ENCODE results near the gene EFHD2. TPM values are rescaled to one million over a fixed set of nuclear protein-coding genes. Genes with fewer than 3 reads are reported as not detected.

EFHD2 gene
- total and polyA plus RNA-seq, 8 donors = 36.2 to 191 (median 84.1) TPM

- TF ChIP-seq POLR2A (IDR thresholded peaks at IDR 0.05) (no peak), POLR2AphosphoS5 (IDR thresholded peaks at IDR 0.05) (no peak), EP300 (IDR thresholded peaks at IDR 0.05) (no peak)
- TF ChIP-seq, protein P1, sequence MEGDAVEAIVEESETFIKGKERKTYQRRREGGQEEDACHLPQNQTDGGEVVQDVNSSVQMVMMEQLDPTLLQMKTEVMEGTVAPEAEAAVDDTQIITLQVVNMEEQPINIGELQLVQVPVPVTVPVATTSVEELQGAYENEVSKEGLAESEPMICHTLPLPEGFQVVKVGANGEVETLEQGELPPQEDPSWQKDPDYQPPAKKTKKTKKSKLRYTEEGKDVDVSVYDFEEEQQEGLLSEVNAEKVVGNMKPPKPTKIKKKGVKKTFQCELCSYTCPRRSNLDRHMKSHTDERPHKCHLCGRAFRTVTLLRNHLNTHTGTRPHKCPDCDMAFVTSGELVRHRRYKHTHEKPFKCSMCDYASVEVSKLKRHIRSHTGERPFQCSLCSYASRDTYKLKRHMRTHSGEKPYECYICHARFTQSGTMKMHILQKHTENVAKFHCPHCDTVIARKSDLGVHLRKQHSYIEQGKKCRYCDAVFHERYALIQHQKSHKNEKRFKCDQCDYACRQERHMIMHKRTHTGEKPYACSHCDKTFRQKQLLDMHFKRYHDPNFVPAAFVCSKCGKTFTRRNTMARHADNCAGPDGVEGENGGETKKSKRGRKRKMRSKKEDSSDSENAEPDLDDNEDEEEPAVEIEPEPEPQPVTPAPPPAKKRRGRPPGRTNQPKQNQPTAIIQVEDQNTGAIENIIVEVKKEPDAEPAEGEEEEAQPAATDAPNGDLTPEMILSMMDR (IDR thresholded peaks at IDR 0.05) = no peak
- 88 to 95% (median 91%) methylated on average over 3 of the region's 3 CpGs for WGBS, 5 donors
- H3K27ac ChIP-seq = no peak overlapping the region
These were observed 67.2 kb downstream of the EFHD2 start for GRCh38 chr1:15476927-15477326.

GRCh38 chr1:15477646-15478212, 68.0 kb downstream of the EFHD2 start:
- H3K9me3 ChIP-seq = no peaks in the 10 kb centered on the region
- 80 to 91% (median 86%) methylated on average over 5 of the region's 5 CpGs for WGBS, 5 donors
- no peak overlapping the region for H3K4me3 ChIP-seq
- no peak for DNase-seq
- H3K36me3 ChIP-seq = no peaks in the 10 kb centered on the region
- TF ChIP-seq EP300 (IDR thresholded peaks at IDR 0.05) = no peak
- TF ChIP-seq, protein P1 (IDR thresholded peaks at IDR 0.05) = no peak
- no peak for TF ChIP-seq POLR2AphosphoS5 (IDR thresholded peaks at IDR 0.05)
- no peak for TF ChIP-seq POLR2A (IDR thresholded peaks at IDR 0.05)
- intact Hi-C loops (cut with DNase I; ENCODE audit: low total_unique reads) = no loop called here
- no peak overlapping the region for H3K27ac ChIP-seq
- H3K4me1 ChIP-seq = no peaks in the 10 kb centered on the region
- no peaks in the 10 kb centered on the region for H3K27me3 ChIP-seq

More at GRCh38 chr1:15476927-15477326, 67.2 kb downstream of the EFHD2 start:
- intact Hi-C loops (cut with DNase I; ENCODE audit: low total_unique reads) = no loop called here
- H3K4me3 ChIP-seq = no peak overlapping the region
- DNase-seq = no peak
- H3K9me3 ChIP-seq = no peaks in the 10 kb centered on the region
- H3K4me1 ChIP-seq = no peaks in the 10 kb centered on the region
- no peaks in the 10 kb centered on the region for H3K36me3 ChIP-seq
- H3K27me3 ChIP-seq = no peaks in the 10 kb centered on the region

Other genes with a start within 250 kb of the EFHD2 start
- gene FHAD1, start 162.7 kb upstream of the EFHD2 start, total RNA-seq = 1 to 10 TPM in 2 of 5 donors, under 1 TPM in 1, not detected in 2; 0.45 to 5.1 (median 2.9) TPM
- gene FHAD1, start 162.7 kb upstream of the EFHD2 start, polyA plus RNA-seq = 1 to 10 TPM in 2 of 3 donors, under 1 TPM in 1; 0.38 to 1.7 (median 1.1) TPM
- gene CTRC, start 28.6 kb downstream of the EFHD2 start, total RNA-seq = not detected
- 1 to 10 TPM in 2 of 3 donors, under 1 TPM in 1; 0.88 to 9.8 (median 3.2) TPM for gene CTRC, start 28.6 kb downstream of the EFHD2 start, polyA plus RNA-seq
- under 1 TPM in 1 of 5 donors, not detected in 4; 0.55 TPM for gene CELA2A, start 46.8 kb downstream of the EFHD2 start, total RNA-seq
- 1 to 10 TPM in 2 of 3 donors, under 1 TPM in 1; 0.43 to 3.1 (median 1.6) TPM for gene CELA2A, start 46.8 kb downstream of the EFHD2 start, polyA plus RNA-seq
- gene CELA2B, start 66.2 kb downstream of the EFHD2 start, total RNA-seq = not detected
- not detected for gene CELA2B, start 66.2 kb downstream of the EFHD2 start, polyA plus RNA-seq
- gene CASP9, start 114.3 kb downstream of the EFHD2 start, total RNA-seq = 100 to 1,000 TPM in 1 of 5 donors, 10 to 100 TPM in 2, 1 to 10 TPM in 2; 8.3 to 125 (median 23.9) TPM
- 10 to 100 TPM in 2 of 3 donors, 1 to 10 TPM in 1; 9.5 to 16.6 (median 16.0) TPM for gene CASP9, start 114.3 kb downstream of the EFHD2 start, polyA plus RNA-seq
- 10 to 100 TPM in 4 of 5 donors, 1 to 10 TPM in 1; 2.9 to 26.4 (median 21.7) TPM for gene DNAJC16, start 117.0 kb downstream of the EFHD2 start, total RNA-seq
- 1 to 10 TPM; 1.8 to 3.8 (median 2.6) TPM for gene DNAJC16, start 117.0 kb downstream of the EFHD2 start, polyA plus RNA-seq
- 1 to 10 TPM in 2 of 5 donors, under 1 TPM in 1, not detected in 2; 0.14 to 9.8 (median 4.6) TPM for gene AGMAT, start 175.2 kb downstream of the EFHD2 start, total RNA-seq
- under 1 TPM; 0.35 to 0.56 (median 0.46) TPM for gene AGMAT, start 175.2 kb downstream of the EFHD2 start, polyA plus RNA-seq
- 100 to 1,000 TPM in 1 of 5 donors, 10 to 100 TPM in 4; 12.7 to 261 (median 42.8) TPM for gene DDI2, start 207.6 kb downstream of the EFHD2 start, total RNA-seq
- gene DDI2, start 207.6 kb downstream of the EFHD2 start, polyA plus RNA-seq = 1 to 10 TPM; 3.1 to 5.0 (median 4.1) TPM